GM23338 (cell line): Measurements from ENCODE around the gene MGRN1. TPM values are rescaled to one million over a fixed set of nuclear protein-coding genes. Genes with fewer than 3 reads are reported as not detected.

Experiments used
- ATAC-seq: fragments of 200-7000 bp; cut with Tn5 transposase; 3 replicates; pipeline ENCODE4 v1.9.1; 2020
- DNase-seq: peaks from one replicate; pipeline ENCODE4 v3.0.0-alpha.2; 2015; ENCODE audit warnings: low spot score
- H2AFZ ChIP-seq: fragments of 200-600 bp; sonication (generic); 2 replicates; pipeline ENCODE4 v1.8.0; 2016; ENCODE audit warnings: antibody characterized with exemption, mild to moderate bottlenecking, moderate library complexity
- H3F3A ChIP-seq: fragments of 200-600 bp; sonication (generic); replicated peaks from 2 replicates; pipeline ENCODE4 v1.8.0; 2017; ENCODE audit warnings: antibody characterized with exemption, mixed run types, low read depth
- H3K27ac ChIP-seq: fragments of 200-600 bp; sonication (generic); 2 replicates; pipeline ENCODE4 v1.6.1; 2016; ENCODE audit warnings: low read depth
- H3K27me3 ChIP-seq: fragments of 200-600 bp; sonication (generic); 2 replicates; pipeline ENCODE4 v1.8.0; 2016; ENCODE audit warnings: mild to moderate bottlenecking, mixed run types, moderate library complexity; ENCODE audit not compliant: insufficient read depth
- H3K36me3 ChIP-seq: fragments of 200-600 bp; sonication (generic); 2 replicates; pipeline ENCODE4 v1.8.0; 2016; ENCODE audit warnings: mild to moderate bottlenecking; ENCODE audit not compliant: insufficient read depth
- H3K4me1 ChIP-seq: fragments of 200-600 bp; sonication (generic); 2 replicates; pipeline ENCODE4 v1.8.0; 2016; ENCODE audit warnings: mild to moderate bottlenecking, moderate library complexity; ENCODE audit not compliant: insufficient read depth
- H3K4me2 ChIP-seq: fragments of 200-600 bp; sonication (generic); 2 replicates; pipeline ENCODE4 v1.7.1; 2017; ENCODE audit warnings: mixed run types
- H3K4me3 ChIP-seq: fragments of 200-600 bp; sonication (generic); 2 replicates; pipeline ENCODE4 v1.6.1; 2016; ENCODE audit warnings: mixed run types
- H3K79me2 ChIP-seq: fragments of 200-600 bp; sonication (generic); replicated peaks from 2 replicates; pipeline ENCODE4 v1.8.0; 2017; ENCODE audit warnings: mild to moderate bottlenecking; ENCODE audit not compliant: insufficient read depth
- H3K9me2 ChIP-seq: fragments of 200-600 bp; sonication (generic); 2 replicates; pipeline ENCODE4 v1.8.0; 2017; ENCODE audit not compliant: insufficient read depth
- H4K20me1 ChIP-seq: fragments of 200-600 bp; sonication (generic); replicated peaks from 2 replicates; pipeline ENCODE4 v1.8.0; 2017; ENCODE audit warnings: mild to moderate bottlenecking; ENCODE audit not compliant: insufficient read depth
- H3K27ac Mint-ChIP-seq: 2 replicates; pipeline ENCODE4 v1.8.0; 2020; ENCODE audit warnings: inconsistent platforms, mild to moderate bottlenecking, moderate library complexity, mixed read lengths
- H3K27me3 Mint-ChIP-seq: 3 replicates; pipeline ENCODE4 v1.8.0; 2022; ENCODE audit warnings: low read depth, mild to moderate bottlenecking, moderate library complexity, mixed read lengths, inconsistent platforms; ENCODE audit not compliant: insufficient read depth, poor library complexity
- H3K36me3 Mint-ChIP-seq: 3 replicates; pipeline ENCODE4 v1.8.0; 2021; ENCODE audit warnings: low read depth, mild to moderate bottlenecking, inconsistent platforms, moderate library complexity, mixed read lengths
- H3K4me1 Mint-ChIP-seq: 3 replicates; pipeline ENCODE4 v1.8.0; 2020; ENCODE audit warnings: mild to moderate bottlenecking, inconsistent platforms, mixed read lengths
- H3K4me3 Mint-ChIP-seq: 3 replicates; pipeline ENCODE4 v1.8.0; 2021; ENCODE audit warnings: moderate library complexity, mild to moderate bottlenecking, inconsistent platforms, mixed read lengths
- H3K9me3 Mint-ChIP-seq: 3 replicates; pipeline ENCODE4 v1.8.0; 2020; ENCODE audit warnings: moderate library complexity, mild to moderate bottlenecking, inconsistent platforms, mixed read lengths
- EZH2phosphoT487 ChIP-seq: fragments of 200-600 bp; sonication (generic); IDR thresholded peaks from one replicate; pipeline ENCODE4 v1.8.1; 2018; ENCODE audit warnings: antibody characterized with exemption; ENCODE audit not compliant: unreplicated experiment
- NANOG ChIP-seq: IDR thresholded peaks from 2 replicates; pipeline ENCODE4 v1.6.1; 2016; ENCODE audit warnings: antibody characterized with exemption, borderline replicate concordance
- POLR2AphosphoS5 ChIP-seq: IDR thresholded peaks from 2 replicates; pipeline ENCODE4 v1.6.1; 2016; ENCODE audit warnings: antibody characterized with exemption, low read depth
- polyA plus RNA-seq: library from polyadenylated mRNA; unstranded; fragments of >200 nt; fragmentation: Nextera tagmentation; extraction: Ambion mirVana; gene quantifications from 2 replicates; pipeline ENCODE4 v1.2.1, GENCODE V29; 2016
- total RNA-seq: library from RNA; depleted of rRNA; stranded (reverse); fragments of >200 nt; shearing (Covaris generic); gene quantifications from 2 replicates; pipeline ENCODE4 v1.2.3, GENCODE V29; 2014
- TF ChIP-seq, protein P1 (sequence below): fragments of 250-450 bp; sonication (Bioruptor Pico); IDR thresholded peaks from 2 replicates; pipeline ENCODE4 v1.5.0; 2020; ENCODE audit warnings: mild to moderate bottlenecking, moderate library complexity
- TF ChIP-seq, protein P2 (sequence below): IDR thresholded peaks from one replicate; pipeline ENCODE4 v1.6.1; 2018; ENCODE audit warnings: antibody characterized with exemption; ENCODE audit not compliant: unreplicated experiment

The MGRN1 gene
- total and polyA plus RNA-seq, 2 experiments from 2014 or later, result 13.1 to 71.8 TPM

DNA sequence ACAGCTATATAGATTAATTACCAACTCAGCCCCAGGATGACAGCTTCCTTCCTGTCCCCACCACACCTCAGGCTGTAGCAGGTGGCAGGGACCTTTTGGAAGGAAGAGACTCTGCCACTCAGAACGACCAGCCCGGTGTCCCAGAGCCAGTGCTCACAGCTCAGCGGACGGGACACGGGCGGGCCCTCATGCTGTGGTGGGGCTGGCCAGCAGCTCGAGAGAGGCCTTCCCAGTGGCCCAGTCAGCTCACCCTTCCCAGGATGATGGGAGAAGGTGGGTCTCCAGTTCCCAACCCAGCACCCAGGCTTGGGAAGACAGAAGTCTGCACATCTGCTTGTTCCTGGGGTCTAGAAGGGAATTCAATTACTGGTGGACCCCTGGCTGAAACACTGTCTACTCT is 79.3 kb downstream of the MGRN1 start (continued):
- TF ChIP-seq, protein P1, sequence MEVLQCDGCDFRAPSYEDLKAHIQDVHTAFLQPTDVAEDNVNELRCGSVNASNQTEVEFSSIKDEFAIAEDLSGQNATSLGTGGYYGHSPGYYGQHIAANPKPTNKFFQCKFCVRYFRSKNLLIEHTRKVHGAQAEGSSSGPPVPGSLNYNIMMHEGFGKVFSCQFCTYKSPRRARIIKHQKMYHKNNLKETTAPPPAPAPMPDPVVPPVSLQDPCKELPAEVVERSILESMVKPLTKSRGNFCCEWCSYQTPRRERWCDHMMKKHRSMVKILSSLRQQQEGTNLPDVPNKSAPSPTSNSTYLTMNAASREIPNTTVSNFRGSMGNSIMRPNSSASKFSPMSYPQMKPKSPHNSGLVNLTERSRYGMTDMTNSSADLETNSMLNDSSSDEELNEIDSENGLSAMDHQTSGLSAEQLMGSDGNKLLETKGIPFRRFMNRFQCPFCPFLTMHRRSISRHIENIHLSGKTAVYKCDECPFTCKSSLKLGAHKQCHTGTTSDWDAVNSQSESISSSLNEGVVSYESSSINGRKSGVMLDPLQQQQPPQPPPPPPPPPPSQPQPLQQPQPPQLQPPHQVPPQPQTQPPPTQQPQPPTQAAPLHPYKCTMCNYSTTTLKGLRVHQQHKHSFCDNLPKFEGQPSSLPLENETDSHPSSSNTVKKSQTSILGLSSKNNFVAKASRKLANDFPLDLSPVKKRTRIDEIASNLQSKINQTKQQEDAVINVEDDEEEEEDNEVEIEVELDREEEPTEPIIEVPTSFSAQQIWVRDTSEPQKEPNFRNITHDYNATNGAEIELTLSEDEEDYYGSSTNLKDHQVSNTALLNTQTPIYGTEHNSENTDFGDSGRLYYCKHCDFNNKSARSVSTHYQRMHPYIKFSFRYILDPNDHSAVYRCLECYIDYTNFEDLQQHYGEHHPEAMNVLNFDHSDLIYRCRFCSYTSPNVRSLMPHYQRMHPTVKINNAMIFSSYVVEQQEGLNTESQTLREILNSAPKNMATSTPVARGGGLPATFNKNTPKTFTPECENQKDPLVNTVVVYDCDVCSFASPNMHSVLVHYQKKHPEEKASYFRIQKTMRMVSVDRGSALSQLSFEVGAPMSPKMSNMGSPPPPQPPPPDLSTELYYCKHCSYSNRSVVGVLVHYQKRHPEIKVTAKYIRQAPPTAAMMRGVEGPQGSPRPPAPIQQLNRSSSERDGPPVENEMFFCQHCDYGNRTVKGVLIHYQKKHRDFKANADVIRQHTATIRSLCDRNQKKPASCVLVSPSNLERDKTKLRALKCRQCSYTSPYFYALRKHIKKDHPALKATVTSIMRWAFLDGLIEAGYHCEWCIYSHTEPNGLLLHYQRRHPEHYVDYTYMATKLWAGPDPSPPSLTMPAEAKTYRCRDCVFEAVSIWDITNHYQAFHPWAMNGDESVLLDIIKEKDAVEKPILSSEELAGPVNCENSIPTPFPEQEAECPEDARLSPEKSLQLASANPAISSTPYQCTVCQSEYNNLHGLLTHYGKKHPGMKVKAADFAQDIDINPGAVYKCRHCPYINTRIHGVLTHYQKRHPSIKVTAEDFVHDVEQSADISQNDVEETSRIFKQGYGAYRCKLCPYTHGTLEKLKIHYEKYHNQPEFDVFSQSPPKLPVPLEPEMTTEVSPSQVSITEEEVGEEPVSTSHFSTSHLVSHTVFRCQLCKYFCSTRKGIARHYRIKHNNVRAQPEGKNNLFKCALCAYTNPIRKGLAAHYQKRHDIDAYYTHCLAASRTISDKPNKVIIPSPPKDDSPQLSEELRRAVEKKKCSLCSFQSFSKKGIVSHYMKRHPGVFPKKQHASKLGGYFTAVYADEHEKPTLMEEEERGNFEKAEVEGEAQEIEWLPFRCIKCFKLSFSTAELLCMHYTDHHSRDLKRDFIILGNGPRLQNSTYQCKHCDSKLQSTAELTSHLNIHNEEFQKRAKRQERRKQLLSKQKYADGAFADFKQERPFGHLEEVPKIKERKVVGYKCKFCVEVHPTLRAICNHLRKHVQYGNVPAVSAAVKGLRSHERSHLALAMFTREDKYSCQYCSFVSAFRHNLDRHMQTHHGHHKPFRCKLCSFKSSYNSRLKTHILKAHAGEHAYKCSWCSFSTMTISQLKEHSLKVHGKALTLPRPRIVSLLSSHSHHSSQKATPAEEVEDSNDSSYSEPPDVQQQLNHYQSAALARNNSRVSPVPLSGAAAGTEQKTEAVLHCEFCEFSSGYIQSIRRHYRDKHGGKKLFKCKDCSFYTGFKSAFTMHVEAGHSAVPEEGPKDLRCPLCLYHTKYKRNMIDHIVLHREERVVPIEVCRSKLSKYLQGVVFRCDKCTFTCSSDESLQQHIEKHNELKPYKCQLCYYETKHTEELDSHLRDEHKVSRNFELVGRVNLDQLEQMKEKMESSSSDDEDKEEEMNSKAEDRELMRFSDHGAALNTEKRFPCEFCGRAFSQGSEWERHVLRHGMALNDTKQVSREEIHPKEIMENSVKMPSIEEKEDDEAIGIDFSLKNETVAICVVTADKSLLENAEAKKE (CRISPR knock-in tag), result no peak
- TF ChIP-seq POLR2AphosphoS5, result no peak

DNA sequence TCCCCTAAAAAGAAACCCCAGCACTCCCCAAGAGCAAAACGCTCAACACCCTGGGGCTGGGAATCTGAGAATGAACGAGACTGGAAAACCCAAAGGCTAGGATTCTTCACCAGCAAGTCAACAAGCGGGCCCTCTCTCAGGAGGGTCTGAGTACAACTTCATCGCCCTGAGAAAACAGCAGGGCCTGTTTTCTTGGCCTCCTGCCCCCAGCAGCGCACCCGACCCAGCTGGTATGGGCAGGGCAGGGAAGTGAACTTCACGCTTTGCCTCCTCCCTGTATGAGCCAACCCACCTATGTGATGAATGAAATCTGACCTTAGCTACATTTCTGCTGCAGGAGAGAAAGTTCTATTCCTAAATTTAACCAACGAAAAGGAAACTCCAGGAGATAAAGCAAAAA is 79.9 kb downstream of the MGRN1 start:
- no peak overlapping the region for H3K27ac ChIP-seq
- no peak for ATAC-seq
- Mint-ChIP-seq H3K27ac (no peak overlapping the region), H3K4me3 (no peak overlapping the region), H3K27me3 (peaks cover 6% of the 10 kb centered on the region), H3K9me3 (no peaks in the 10 kb centered on the region; the same call in 2 of the 3 replicates), H3K36me3 (peaks cover 51% of the 10 kb centered on the region), H3K4me1 (no peaks in the 10 kb centered on the region)
- peaks cover 8% of the 10 kb centered on the region for H3K36me3 ChIP-seq
- TF ChIP-seq, protein P1 (CRISPR knock-in tag), result no peak
- TF ChIP-seq, protein P2, sequence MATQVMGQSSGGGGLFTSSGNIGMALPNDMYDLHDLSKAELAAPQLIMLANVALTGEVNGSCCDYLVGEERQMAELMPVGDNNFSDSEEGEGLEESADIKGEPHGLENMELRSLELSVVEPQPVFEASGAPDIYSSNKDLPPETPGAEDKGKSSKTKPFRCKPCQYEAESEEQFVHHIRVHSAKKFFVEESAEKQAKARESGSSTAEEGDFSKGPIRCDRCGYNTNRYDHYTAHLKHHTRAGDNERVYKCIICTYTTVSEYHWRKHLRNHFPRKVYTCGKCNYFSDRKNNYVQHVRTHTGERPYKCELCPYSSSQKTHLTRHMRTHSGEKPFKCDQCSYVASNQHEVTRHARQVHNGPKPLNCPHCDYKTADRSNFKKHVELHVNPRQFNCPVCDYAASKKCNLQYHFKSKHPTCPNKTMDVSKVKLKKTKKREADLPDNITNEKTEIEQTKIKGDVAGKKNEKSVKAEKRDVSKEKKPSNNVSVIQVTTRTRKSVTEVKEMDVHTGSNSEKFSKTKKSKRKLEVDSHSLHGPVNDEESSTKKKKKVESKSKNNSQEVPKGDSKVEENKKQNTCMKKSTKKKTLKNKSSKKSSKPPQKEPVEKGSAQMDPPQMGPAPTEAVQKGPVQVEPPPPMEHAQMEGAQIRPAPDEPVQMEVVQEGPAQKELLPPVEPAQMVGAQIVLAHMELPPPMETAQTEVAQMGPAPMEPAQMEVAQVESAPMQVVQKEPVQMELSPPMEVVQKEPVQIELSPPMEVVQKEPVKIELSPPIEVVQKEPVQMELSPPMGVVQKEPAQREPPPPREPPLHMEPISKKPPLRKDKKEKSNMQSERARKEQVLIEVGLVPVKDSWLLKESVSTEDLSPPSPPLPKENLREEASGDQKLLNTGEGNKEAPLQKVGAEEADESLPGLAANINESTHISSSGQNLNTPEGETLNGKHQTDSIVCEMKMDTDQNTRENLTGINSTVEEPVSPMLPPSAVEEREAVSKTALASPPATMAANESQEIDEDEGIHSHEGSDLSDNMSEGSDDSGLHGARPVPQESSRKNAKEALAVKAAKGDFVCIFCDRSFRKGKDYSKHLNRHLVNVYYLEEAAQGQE, result no peak
- no peak for TF ChIP-seq NANOG
- no peak for TF ChIP-seq EZH2phosphoT487
- peaks cover 5% of the 10 kb centered on the region; the same call in 1 of the 2 replicates for H3K79me2 ChIP-seq
- no peaks in the 10 kb centered on the region for H3K27me3 ChIP-seq
- H3K4me1 ChIP-seq, result no peaks in the 10 kb centered on the region
- no peak overlapping the region for H2AFZ ChIP-seq
- peaks cover 7% of the 10 kb centered on the region for H4K20me1 ChIP-seq
- H3K4me3 ChIP-seq, result no peak overlapping the region
- H3F3A ChIP-seq, result peaks cover 3% of the 10 kb centered on the region; the same call in 1 of the 2 replicates
- no peaks in the 10 kb centered on the region for H3K9me2 ChIP-seq
- no peak overlapping the region for H3K4me2 ChIP-seq
- DNase-seq, result no peak
